ENCODE measurements around the gene SRSF2.
"Not testable (repeated sequence)": the region's sequence is repeated elsewhere in the genome, so short reads cannot be mapped to it uniquely, and the experiment has no call there.

Gene SRSF2

DNA sequence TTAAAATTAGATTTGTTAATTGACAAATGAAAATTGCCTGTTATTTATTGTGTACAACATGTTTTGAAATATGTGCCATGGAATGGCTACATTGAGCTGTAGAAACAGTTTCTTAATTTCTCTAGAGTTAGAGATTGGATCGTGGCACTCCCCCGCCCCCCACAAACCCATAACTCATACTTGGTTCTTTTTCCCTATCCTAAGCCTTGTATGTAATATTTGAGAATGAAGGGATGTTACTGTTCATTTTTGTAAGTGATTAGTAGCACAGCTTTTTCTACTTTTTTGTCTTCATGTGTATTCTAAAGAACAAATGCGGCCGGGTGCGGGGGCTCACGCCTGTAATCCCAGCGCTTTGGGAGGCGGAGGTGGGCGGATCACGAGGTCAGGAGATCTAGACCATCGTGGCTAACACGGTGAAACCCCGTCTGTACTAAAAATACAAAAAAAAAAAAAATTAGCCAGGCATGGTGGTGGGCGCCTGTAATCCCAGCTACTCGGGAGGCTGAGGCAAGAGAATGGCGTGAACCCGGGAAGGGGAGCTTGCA lies 2.5 kb upstream of the SRSF2 start:
- H3K4me3 ChIP-seq (ENCODE audit: low read depth, low read length), result not testable (repeated sequence)

DNA sequence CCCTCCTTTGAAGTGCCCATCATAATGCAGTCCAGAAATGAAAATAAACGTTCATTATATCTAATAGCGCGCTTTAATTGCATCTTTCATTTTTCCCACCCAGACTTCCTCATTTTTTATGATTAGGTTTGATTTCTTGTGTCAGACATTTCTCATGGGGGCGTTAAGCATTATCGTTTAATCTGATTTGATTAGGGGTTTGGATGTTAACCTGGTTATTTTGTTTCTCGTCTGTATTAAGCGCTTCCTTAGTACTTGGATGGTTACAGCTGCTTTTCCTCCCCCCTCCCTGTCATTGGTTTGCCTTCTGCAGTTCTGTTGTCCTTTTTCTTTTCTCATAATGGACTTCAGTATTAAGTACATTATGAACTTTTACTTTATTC lies 1.3 kb upstream of the SRSF2 start:
- peak overlapping the region; percentile 74 for H3K4me3 ChIP-seq (ENCODE audit: low read depth, low read length)

DNA sequence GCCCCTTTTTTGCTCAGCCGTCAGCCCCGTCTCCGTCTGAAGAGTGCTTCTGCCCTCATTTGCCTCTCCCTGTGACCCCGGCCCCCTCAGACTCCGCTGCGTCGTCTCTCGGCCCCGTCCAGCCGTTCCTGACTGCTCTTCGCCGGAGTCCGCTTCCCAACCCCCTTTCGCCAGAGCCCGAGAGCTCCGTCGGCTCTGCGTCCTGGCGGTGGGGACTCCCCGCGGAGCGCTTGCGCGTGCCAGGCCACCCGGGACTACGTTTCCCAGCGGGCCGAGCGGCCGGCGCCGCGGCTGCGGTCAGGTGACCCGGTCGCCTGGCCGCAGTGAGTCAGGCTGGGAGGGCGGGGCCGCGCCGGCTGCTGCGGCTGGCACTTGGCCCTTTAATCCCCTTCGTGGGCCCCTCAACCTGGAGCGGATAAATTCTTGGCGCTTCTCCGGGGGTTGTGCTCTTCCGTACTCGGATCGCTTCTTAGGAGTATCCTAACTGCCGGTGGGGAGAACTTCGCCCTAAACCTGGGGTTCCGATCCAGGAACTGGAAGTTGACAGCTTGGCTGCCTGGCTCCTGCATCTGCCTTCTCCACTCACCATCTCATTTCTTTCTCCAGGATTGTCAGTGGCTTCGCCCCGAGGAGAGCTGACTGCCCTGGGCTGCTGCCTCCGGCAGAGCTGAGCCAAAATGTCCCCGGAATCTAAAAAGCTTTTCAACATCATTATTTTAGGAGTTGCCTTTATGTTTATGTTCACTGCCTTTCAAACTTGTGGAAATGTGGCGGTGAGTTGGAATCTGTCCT lies 741 bp upstream of the SRSF2 start, which contains the start of gene MFSD11:
Gene MFSD11, plus strand, starts transcription at position 444 of the 792 bp plus-strand sequence. Its CDS starts 234 bp downstream, at position 678.
- H3K4me3 ChIP-seq (ENCODE audit: low read depth, low read length), result peak within 1 kb of the TSS; percentile 99

DNA sequence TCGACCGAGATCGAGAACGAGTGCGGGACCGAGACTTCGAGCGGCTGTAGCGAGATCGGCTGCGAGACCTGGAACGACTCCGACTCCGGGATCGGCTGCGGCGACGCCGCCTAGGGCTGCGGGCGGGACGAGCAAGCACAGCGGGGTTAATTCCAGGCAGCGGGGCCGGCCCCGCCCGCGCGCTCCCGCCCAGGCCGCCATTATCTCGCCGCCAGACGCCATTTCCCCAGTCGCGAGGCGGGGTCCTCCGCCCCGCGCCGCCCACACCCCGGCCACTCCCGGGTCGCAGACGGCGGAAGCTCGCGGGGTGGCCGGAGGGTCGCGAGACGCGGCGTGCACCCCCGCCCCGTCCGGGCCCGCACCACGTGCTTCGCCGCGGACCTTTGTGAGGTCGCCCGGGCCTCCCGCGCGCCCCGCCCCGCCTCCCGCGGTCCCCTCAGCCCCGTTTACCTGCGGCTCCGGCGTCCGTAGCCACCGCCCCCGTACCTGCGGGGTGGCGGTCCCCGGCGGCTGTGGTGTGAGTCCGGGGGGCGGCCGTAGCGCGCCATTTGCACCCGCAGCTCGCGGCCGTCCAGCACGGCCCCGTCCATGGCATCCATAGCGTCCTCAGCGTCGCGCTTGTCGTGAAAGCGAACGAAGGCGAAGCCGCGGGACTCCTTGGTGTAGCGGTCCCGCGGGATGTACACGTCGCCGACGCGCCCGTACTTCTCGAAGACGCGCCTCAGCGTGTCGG lies 616 bp downstream of the SRSF2 start:
- peak overlapping the region; percentile 99 for H3K4me3 ChIP-seq (ENCODE audit: low read depth, low read length)

DNA sequence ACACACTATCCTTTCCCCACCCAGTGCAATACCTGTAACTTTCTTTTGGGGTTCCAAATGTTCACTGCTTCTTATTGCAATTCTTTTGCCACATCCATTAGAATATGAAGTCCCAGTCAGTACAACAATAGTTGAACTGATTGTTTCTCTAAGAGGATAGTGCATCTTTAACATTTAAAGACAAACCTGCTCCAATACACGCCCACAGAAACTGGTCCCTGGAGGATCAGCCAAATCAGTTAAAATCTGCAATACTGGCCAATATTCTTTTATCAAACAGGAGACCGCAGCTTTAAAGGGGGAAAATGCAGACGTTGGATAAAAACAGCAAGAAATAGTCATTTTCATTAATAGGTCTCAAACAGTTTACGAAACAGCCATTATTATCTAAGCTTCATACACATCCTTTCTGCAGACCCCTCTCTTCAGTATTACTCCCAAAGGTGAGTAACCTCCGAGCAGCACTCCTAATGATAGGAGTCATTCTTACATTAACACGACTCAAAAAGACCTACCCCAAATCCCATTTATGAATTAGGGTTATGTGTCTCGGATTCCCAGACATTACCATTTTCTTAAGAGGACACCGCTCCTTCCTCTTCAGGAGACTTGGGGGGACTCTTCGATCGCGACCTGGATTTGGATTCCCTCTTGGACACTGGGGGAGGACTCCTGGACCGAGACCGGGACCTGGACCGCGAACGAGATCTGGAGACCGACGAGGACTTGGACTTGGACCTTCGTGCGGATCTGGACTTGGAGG lies 1.4 kb downstream of the SRSF2 start:
- peak overlapping the region; percentile 99 for H3K4me3 ChIP-seq (ENCODE audit: low read depth, low read length)

DNA sequence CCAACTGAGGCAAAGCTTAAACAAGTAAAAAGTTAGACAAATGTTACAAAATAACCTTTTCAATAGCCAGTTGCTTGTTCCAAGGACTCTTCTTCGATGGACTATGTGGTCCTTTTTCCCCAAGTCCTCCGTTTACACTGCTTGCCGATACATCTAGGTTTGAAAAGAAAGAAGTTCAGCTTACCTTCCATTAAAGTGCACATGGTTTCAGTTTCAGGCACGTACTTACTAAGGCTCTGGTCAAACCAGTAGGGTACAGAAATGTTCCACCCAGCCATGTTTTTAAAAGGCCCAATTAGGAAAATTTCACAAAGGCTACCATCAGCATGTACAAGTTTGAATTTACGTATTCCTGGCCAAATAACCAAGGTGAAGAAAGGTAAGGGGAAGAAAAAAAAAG lies 2.1 kb downstream of the SRSF2 start:
- peak overlapping the region; percentile 99 for H3K4me3 ChIP-seq (ENCODE audit: low read depth, low read length)

DNA sequence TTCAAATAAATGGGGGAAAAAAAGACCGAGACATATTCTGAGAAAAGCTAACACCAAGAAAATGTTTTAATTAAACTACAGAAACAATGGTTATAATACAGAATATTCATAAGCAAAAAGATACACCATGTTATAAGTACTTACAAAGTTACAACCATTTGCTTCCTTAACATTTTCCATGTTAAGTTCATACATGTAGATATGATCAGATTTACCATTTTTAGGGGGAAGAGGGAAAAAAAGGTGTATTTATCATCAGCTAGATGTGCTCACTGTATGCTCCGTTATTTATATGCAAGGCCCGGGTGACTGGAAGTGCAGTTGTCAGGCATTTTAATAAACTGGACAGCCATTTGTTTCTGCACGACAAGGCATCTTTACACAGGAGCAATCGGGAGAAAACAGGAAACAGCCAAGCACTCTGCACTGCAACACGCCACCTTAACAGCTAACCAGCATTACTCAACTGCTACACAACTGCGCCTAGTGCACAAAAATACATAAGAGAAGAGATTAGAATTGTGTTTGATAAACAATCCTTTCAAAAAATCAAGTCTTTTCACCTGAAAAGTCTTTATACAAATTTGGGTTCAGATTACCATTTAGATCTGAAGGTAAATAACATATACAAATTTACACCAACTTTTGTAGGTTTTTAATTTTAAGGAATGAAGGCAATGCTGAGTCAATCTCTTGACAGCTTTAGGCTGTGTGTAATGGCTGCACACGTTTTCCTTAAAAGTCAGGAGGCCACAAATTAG lies 2.9 kb downstream of the SRSF2 start:
- peak overlapping the region; percentile 99 for H3K4me3 ChIP-seq (ENCODE audit: low read depth, low read length)

DNA sequence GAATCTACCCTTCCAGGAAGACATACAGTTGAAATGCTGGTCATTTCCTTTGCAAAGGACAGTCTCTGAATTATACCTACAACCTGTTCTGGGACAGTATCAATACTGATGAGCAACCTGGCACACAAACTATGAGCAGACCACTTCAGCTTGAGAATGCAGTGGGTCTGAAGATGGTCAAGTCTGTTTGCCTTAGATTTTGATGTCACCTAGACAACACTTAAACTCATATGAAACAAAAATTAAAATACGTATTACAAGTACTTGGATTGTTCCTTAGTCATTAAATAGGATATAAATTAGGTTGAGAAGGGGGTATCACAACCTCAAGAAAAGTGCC lies 3.5 kb downstream of the SRSF2 start:
- no peak overlapping the region for H3K4me3 ChIP-seq (ENCODE audit: low read depth, low read length)

DNA sequence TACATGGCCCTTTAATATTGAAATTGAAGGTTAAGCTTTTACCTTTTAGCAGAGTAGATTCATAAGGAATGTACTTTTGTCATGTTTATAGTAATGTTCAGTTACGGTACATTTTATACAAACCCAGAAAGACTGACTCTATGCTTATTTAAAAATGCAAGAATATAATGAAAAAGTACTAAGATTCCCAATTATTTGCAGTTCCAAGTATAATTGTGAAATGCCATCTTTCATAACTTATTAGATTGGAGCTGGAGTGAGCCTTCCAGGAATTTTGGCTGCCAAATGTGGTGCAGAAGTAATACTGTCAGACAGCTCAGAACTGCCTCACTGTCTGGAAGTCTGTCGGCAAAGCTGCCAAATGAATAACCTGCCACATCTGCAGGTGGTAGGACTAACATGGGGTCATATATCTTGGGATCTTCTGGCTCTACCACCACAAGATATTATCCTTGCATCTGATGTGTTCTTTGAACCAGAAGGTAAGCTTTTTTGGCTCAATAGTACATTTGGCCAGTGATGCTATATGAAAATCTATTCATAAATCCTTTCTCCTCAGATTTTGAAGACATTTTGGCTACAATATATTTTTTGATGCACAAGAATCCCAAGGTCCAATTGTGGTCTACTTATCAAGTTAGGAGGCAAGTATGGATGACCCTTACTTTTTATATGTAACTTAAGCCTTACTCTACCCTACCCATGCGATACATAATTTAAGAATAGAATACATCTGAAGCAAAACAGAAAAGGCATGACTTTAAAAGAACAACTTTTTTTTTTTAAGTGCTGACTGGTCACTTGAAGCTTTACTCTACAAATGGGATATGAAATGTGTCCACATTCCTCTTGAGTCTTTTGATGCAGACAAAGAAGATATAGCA lies 4.2 kb downstream of the SRSF2 start:
- H3K4me3 ChIP-seq (ENCODE audit: low read depth, low read length), result no peak overlapping the region

DNA sequence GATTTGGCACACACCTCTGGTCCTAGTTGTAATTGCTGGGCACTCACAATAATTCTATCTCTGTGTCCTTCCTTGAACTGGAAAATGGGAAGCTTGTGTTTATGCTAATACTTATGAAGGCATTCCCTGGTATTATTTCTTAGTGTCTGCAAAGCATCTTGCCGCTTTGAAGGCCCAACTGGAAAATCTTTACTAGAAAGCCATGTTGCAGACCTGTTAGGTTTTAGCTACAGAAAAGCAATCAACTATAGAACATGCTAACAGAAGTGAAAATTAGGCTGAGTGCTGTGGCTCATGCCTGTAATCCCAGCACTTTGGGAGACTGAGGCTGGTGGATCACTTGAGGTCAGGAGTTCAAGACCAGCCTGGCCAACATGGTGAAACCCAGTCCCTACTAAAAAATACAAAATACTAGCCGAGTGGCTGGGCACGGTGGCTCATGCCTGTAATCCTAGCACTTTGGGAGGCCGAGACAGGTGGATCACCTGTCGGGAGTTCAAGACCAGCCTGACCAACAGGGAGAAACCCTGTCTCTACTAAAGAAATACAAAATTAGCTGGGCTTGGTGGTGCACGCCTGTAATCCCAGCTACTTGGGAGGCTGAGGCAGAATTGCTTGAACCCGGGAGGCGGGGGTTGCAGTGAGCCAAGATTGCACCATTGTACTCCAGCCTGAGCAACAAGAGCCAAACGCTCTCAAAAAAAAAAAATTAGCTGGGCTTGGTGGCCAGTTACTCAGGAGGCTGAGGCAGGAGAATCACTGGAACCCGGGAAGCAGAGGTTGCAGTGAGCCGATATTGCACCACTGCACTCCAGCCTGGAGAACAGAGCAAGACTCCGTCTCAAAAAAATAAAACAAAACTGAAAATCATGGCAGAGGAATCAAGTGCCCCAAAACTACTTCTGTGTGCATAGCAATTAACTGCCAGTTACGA lies 5.1 kb downstream of the SRSF2 start:
- not testable (repeated sequence) for H3K4me3 ChIP-seq (ENCODE audit: low read depth, low read length)

DNA sequence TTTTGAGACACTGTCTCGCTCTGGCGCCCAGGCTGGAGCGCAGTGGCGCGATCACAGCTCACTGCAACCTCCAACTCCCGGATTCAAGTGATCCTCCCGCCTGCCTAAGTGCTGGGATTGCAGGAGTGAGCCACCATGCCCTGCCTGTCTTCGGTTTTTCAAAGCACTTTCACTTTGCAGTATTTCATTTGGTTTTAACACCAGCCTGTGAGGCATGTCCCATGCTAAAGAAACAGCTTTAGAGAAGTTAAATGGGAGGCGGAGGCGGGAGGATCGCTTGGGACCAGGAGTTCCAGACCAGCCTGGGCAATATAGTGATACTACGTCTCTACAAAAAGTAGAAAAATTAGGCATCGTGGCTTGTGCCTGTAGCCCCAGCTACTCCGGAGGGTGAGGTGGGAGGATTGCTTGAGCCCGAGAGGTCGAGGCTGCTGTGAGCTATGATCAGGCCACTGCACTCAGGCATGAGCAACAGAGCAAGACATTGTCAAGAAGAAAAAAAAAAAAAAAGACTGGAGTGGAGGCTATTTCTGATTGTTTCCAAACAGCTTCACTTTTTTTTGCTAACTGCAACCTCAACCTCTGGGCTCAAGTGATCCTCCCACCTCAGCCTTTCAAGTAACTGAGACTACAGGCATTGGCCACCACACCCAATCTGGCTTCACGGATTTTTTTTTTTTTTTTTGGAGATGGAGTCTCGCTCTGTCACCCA lies 9.2 kb downstream of the SRSF2 start:
- no peak overlapping the region for H3K4me3 ChIP-seq (ENCODE audit: low read depth, low read length)

DNA sequence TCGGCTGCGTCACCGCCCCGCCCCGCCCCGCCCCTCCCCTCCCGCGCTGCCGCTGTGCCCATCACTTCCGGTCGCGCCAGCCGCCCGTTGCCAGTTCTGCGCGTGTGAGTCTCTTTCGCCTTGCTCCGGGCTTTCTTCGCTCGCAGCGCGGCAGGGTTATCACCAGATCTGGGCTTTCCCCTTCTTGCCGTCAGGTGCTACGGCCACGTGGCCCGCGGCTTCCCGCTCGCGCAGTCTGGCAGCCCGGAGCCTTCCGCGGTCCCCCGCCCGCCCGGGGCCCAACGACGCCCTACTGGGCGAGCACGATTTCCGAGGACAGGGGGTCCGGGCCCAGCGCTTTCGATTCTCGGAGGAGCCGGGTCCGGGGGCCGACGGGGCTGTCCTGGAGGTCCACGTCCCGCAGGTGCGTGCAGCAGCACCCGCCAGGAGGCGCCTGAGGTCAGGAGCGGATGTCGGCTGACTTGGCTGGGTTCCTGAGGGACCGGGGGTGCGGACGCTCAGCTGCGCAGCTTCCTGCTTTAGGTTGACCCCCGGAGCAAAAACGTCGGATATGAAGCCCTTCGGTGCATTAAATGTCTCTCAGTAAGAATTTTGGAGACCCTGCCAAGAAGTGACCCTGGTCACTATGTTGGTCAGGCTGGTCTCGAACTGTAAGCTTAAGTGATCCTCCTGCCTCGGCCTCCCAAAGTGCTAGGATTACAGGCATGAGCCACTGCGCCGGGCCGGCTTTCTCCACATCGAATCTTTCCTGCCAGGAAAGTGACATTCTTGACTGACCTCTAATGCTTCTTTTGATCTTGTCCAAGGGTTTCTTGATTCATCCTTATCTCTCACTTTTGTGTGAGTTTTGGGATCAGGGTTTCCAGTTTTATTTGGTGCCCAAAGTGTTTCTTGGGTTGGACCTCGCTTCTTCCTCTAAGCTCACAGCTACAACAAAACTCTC lies 10.1 kb downstream of the SRSF2 start, which contains the start of gene METTL23:
Gene METTL23, plus strand, starts transcription at position 64 of the 943 bp plus-strand sequence. CDS start 2,872 bp downstream, outside the sequence.
- H3K4me3 ChIP-seq (ENCODE audit: low read depth, low read length), result peak within 1 kb of the TSS; percentile 78

DNA sequence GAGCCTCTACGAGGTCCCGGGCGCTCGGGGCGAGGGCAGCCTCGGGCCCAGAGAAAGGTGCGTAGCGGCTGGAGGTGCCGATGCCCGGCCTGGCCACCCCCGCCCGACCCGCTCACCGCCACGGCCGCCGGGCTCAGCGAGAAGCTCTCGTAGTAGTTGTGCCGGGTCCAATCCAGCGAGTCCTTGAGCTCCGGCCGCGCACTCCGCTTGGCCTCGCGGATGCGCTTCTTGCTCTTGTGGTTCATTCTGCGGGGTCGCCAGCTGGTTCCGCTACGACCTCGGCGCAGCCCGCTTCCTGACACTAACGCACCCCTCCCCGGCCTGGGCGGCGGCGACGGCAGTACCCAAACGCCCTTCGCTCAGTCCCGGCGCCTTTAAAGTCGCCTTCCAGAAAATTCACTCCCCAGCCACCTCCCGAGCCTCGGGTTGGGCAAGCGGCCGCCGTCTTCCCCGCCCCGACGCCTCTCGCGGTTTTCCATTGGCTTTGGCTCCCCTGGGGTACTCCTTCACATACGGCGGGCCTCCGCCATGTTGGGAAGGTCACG lies 10.8 kb downstream of the SRSF2 start, which contains the start of gene JMJD6:
Gene JMJD6, minus strand, starts transcription at position 376 of the 545 bp plus-strand sequence. Its CDS starts 131 bp downstream, at position 245.
- H3K4me3 ChIP-seq (ENCODE audit: low read depth, low read length), result peak within 1 kb of the TSS; percentile 78

DNA sequence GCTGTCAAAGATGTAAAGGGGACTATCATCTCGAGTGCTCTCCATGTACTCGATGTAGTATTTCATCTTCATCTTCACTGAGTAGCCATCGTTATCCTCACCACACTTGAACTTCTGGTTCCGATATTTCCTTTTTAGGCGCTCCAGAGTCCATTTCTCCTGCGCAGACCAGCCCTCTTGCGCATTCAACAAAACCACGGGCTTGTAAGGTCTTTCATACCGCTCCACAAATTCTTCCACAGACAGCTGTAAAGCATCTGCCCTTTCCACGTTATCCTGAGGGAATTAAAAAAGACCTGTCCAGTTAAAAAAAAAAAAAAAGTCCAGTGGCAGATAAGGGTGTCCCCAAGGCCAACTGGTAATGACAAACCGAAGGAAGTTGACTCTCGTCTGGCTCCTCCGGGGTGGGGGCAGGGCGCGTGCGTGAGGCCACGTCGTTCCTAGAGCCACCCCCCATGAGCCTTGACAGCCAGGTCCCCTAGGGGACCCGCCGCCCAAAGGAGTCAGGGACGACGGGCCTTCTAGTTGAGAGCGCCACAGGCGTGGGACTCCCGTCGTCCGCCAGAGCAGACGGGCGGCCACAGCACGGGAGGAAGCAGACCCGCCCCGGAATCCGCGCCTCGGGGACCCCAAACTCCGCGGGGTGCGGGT lies 11.4 kb downstream of the SRSF2 start:
- peak overlapping the region; percentile 78 for H3K4me3 ChIP-seq (ENCODE audit: low read depth, low read length)

DNA sequence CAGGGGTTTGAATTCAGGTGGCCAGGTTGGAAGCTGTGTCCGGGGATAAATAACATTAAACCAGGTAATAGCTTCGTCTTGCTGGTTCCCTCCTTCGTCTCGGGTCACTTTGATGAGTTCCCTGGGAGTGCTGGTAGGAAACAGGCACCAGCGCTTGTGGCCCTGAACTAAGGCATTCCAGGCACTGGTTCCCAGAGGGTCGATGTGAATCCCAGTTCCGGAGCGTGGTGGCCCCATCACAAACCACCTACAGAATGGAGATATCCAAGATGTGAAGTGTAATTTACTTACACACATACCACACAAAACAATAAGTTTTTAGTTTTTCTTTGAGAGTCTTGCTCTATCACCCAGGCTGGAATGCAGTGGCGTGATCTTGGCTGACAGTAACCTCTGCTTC lies 13.3 kb downstream of the SRSF2 start:
- H3K4me3 ChIP-seq (ENCODE audit: low read depth, low read length), result no peak overlapping the region

DNA sequence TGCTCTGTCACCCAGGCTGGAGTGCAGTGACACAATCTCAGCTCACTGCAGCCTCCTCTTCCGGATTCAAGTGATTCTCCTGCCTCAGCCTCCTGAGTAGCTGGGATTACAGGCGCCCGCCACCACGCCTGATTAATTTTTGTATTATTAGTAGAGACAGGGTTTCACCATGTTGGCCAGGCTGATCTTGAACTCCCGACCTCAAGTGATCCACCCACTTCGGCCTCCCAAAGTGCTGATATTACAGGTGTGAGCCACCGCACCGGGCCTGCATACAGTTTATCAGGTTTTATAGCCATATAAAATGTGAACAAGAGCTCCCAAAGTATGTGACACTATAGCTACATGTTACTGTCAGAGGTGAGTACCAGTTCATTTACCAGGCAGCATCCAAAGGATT lies 14.2 kb downstream of the SRSF2 start:
- not testable (repeated sequence) for H3K4me3 ChIP-seq (ENCODE audit: low read depth, low read length)
